AG04449 (cell line): Measurements from ENCODE around the gene MX1.

Experiments used
- CTCF ChIA-PET: fragments of 350-600 bp; formaldehyde crosslinking; extraction: SDS; loops from one replicate; lab custom pipeline; 2021; ENCODE audit warnings: antibody characterized with exemption; lab: Yijun Ruan, JAX
- POLR2A ChIA-PET: fragments of 400-600, 350-600 bp; formaldehyde crosslinking; extraction: SDS; loops from one replicate; lab custom pipeline; 2020; ENCODE audit warnings: antibody characterized with exemption, inconsistent platforms; lab: Yijun Ruan, JAX
- DNase-seq: peaks from one replicate; pipeline ENCODE4 v3.0.0-alpha.2; 2010; ENCODE audit warnings: low read depth, low spot score
- H3K4me3 ChIP-seq: 2 replicates; pipeline ENCODE4 v1.5.1; 2011; ENCODE audit warnings: low read depth, mild to moderate bottlenecking, control low read depth, low read length
- TF ChIP-seq, protein P1 (sequence below): IDR thresholded peaks from one replicate; pipeline ENCODE4 v1.5.1; 2011; ENCODE audit warnings: mild to moderate bottlenecking, moderate library complexity, low read length, control low read depth, inconsistent platforms; ENCODE audit not compliant: insufficient read depth; ENCODE audit errors: missing control alignments

Gene MX1

DNA sequence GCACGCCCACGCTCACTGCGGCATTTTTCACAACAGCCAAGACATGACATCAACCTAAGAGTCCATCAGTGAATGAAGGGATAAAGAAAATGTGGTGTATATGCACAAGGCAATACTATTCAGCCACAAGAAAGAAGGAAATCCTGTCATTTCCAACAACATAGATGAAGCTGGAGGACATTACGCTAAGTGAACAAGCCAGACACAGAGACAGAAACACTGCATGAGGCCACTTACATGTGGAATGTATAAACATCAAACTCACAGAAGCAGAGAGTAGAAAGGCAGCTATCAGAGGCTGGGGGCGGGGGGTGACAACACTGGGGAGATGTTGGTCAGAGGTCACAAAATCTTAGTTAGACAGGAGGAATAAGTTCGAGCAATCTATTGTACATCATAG is 61.0 kb downstream of the MX1 start:
- DNase-seq, result no peak
- CTCF ChIA-PET, result no interaction called here
- no peak overlapping the region for H3K4me3 ChIP-seq
- TF ChIP-seq, protein P1, sequence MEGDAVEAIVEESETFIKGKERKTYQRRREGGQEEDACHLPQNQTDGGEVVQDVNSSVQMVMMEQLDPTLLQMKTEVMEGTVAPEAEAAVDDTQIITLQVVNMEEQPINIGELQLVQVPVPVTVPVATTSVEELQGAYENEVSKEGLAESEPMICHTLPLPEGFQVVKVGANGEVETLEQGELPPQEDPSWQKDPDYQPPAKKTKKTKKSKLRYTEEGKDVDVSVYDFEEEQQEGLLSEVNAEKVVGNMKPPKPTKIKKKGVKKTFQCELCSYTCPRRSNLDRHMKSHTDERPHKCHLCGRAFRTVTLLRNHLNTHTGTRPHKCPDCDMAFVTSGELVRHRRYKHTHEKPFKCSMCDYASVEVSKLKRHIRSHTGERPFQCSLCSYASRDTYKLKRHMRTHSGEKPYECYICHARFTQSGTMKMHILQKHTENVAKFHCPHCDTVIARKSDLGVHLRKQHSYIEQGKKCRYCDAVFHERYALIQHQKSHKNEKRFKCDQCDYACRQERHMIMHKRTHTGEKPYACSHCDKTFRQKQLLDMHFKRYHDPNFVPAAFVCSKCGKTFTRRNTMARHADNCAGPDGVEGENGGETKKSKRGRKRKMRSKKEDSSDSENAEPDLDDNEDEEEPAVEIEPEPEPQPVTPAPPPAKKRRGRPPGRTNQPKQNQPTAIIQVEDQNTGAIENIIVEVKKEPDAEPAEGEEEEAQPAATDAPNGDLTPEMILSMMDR, result no peak
- POLR2A ChIA-PET, result no interaction called here

DNA sequence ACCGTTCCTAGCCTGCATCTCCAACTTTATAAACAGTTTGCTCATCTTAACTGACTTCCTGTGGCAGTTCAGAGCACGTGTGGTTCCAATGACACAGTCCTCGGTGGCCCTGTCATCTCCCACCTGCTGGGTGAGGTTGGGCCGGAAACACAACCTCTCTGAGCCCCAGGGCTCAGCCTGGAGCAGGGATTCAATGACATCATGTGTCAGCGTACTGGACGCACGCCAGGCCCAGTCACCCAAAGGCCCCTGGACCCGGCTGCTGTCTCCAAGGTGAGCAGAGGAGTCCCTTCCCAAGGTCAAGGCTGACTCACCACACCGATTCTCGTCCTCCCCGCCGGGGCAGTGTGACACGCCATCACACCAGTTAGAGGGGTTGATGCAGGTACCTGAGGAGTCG is 62.0 kb downstream of the MX1 start:
- TF ChIP-seq, protein P1, result no peak
- CTCF ChIA-PET, result no interaction called here
- no peak overlapping the region for H3K4me3 ChIP-seq
- DNase-seq, result no peak
- POLR2A ChIA-PET, result no interaction called here

DNA sequence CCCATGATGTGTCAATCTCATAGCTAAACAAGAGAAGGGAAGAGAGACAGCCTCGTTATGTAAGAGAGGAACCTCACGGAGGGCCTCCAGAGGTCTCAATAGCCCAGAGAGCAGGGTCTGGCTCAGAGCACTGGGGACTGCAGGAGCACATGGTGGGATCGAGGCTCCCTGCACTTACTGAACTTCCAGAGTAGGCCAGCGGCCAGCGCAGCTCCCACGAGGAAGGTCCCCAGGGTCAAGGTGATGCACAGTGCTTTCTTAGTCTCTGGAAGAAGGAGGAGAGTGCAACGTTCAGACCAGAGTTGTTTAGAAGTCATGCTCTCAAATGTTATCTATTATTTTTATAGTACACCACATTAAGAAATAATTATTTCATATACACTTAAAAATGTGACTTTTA is 63.3 kb downstream of the MX1 start:
- CTCF ChIA-PET, result no interaction called here
- no peak for DNase-seq
- TF ChIP-seq, protein P1, result no peak
- POLR2A ChIA-PET, result no interaction called here
- H3K4me3 ChIP-seq, result no peak overlapping the region

DNA sequence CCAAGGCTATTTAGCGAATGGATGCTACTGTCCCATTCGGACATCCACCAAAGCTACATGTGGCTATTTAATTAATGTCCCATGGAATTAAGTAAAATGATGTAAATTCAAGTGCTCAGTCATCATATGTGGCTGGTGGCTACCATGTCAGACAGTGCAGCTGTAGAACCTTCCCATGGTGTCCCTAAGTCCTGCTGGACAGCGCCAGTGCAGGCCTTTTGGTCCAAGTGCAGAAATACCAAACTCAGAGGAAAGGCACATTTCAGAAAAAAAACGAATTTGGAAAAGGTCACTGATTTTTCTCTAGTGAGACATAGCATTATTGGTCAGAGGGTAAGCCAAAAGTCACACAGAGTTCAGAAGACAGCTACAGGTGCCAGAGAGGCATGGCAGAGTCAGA is 64.3 kb downstream of the MX1 start:
- ChIA-PET CTCF (no interaction called here), POLR2A (no interaction called here)
- no peak for DNase-seq
- no peak overlapping the region for H3K4me3 ChIP-seq
- TF ChIP-seq, protein P1, result no peak

DNA sequence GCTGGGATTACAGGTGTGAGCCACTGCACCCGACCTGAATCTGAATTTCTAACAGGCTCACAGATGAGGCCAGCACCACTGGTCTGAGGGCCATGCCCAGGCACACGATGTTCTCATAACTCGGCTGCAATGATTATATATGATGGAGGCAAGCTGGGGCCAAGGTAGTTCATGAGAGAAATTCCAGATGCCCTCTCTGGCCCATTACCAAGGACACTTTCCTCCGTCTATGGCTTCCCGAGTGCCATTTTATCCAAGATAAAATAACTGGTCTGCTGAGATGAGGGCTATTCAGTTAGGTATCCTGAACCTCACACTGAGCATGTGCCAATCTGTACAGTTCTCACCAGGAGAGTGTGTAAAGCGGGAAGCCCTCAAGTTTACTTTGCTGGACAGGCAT is 65.4 kb downstream of the MX1 start:
- ChIA-PET POLR2A (no interaction called here), CTCF (no interaction called here)
- H3K4me3 ChIP-seq, result no peak overlapping the region
- DNase-seq, result no peak
- TF ChIP-seq, protein P1, result no peak

DNA sequence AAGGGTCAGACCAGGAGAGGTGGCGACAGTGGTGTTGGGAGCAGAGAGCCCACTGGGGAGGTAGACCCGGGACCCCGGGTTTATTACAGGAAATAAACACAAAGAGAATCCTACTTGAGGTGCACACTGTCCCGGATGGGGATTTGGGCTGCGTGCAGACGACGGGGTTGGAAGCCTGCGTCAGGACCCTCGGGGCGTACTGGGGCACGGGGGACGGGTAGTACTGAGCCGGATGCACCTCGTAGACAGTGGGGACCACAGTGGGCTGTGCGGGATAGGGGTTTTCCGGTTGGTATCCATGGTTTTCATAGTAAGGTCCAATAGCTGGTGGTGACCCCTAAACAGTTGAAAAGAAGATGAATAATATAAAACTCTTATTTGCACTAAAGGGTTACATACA is 68.2 kb downstream of the MX1 start:
- CTCF ChIA-PET, result no interaction called here
- no peak for DNase-seq
- POLR2A ChIA-PET, result no interaction called here
- TF ChIP-seq, protein P1, result no peak
- H3K4me3 ChIP-seq, result no peak overlapping the region
